HG03064 (cell line): ENCODE measurements around the gene TAGLN3.
A peak's percentile ranks its signal among the peaks of the same experiment; 100 is the strongest.

Experiments
- ATAC-seq: cut with Tn5 transposase; IDR thresholded peaks from one replicate; pipeline ENCODE4 v1.9.1; 2021; ENCODE audit warnings: low read depth; ENCODE audit not compliant: unreplicated experiment

Gene TAGLN3

DNA sequence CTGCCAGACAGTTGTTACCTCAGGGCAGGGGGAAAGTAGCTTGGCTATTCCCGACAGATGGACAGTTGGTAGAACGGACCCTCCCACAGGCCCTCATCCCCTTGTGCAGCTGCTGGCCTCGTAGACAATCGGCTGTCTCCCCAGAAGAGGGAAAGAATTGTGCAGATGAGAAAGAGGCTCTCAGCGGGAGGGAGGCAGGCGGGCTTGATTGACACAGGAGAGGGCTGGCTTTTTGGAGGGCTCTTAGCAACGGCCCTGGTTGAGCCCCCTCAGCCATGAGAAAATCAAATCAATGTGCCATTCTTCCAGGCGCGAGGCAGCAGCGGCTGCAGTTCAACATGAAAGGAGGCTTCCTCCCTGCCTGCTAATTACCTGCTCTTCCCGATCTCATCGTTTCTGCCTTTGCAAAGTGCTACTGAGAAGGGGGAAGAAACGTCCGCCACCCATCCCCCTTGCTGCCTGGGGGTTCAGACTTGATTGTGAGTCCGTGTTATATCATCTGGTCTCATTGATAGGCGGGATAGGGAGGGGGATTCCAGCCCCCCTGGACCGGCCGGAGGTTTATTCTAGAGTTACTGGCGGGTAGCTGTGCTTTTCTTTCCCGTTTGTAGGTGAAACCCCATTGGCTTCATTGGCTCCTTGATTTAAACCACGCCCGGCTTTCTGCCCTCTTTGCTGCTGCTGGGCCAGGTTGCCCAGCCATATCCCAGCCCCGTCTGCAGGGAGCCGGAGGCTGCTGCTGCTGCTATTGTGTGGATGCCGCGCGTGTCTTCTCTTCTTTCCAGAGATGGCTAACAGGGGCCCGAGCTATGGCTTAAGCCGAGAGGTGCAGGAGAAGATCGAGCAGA, at the start of gene TAGLN3:
Gene TAGLN3 (plus strand): TSS at position 287 of the 848 bp plus-strand sequence. CDS start 501 bp downstream, at position 788.
- no peak for ATAC-seq

DNA sequence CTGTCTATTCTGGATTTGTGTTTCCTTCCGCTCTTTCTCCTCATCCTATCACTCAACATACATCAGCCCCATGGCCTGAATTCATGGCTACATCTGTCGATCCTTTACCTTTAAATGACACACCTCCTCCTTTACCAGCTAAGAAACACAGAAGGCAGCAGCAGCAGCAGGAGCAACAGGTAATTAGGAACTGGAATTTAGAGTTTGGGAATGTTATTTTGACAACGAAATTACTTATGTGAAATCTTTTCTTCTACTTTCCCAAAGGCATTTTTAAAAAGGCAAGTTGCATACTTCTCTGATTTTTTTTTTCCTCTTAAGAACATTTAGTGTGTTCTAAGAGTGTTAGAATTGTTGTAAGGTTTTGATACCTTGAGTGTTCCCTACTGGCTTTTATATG, 49.0 kb upstream of the TAGLN3 start:
- no peak for ATAC-seq

GRCh38 chr3:111951032-111951431, 47.7 kb upstream of the TAGLN3 start:
- no peak for ATAC-seq

GRCh38 chr3:111952086-111952485, 46.6 kb upstream of the TAGLN3 start:
- no peak for ATAC-seq

- ATAC-seq: no peak
Observed at GRCh38 chr3:111952866-111953450, 45.8 kb upstream of the TAGLN3 start.

DNA sequence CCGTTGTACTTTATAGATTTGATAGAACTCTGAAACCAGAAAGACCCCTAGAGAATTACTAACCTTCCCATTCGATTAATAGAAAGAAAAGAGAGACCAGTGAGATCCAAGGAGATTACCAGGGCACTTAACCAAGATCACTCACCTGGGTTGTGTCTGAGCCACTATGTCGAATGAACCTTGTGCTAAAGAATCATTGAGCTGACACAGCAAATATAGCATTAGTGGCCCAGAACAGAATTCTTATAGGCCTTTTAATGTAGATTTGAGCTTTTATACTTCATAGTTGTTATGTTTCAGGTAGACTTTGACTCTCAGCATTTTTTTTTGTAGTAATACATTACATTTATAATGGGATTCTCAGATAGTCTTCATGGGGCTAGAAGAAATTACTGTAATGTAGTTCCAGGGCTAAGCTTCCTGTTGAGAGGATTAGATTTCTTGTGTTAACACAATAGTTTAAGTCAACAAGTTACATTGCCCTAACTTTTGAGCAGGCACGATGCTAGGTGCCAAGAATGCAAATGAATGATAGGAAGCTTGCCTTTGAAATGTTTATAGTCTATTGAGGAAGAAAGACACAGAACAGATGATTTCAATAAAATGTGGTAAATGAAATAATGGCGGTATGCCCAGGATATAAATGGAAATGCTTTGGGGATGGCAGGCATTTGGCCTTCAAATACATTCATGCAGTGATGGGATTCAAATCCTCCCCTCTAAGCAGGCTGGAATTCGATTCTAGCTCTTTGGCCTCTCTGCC, 44.3 kb upstream of the TAGLN3 start:
- no peak for ATAC-seq

GRCh38 chr3:111955876-111956275, 42.8 kb upstream of the TAGLN3 start:
- ATAC-seq: no peak

DNA sequence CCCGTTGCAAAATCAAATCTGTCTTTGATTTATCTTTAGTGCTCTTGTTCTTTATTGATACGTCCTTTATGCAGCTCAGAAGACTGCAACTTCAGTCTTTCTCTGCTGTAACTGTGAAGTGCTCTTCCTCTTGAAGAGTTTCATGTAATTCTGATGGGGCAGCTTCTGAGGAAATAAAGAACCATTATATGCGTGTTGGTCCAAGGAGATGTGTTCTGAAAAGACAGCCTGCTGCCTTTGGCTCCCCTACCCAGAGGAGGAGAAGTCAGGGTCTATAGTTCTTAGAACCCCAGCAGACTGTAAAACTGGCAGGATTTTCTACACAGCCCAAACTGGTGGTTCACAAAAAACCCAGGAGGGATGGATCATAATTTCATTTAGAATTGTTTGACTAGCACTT, 42.3 kb upstream of the TAGLN3 start:
- ATAC-seq: no peak

DNA sequence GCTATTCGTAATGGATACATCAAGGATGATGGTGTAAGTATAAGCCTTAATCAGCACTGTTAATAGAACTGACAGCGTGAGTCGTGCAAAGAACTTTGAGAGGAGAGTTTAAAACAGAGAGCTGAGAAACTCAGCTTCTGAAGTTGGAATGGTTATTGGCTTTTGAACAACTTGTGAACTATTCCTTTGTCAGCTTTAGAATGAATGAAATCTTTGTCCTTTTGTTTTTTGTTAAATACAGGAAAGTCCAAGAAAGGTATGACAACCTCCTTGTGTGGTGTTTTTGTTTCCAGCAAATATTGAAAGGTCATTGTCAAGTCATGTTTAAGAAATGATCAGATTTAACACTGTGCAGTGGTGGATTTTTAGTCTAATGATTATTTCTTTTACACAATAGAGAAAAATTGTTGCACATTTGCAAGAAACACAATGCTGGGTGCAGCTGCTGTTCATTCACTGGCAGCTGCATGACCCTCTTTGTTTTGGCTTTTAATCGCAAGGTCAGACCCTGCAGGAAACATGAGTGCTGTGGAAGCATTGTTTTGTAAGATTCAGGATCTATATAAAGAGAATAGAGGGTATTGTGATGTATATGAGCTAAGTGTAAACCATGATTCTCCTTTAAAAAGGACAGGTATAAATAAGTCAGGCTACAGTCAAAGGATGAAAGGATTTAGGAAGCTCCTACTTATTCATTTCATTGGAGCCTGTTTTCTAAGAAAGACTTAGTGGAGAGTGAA, 41.6 kb upstream of the TAGLN3 start:
- no peak for ATAC-seq

DNA sequence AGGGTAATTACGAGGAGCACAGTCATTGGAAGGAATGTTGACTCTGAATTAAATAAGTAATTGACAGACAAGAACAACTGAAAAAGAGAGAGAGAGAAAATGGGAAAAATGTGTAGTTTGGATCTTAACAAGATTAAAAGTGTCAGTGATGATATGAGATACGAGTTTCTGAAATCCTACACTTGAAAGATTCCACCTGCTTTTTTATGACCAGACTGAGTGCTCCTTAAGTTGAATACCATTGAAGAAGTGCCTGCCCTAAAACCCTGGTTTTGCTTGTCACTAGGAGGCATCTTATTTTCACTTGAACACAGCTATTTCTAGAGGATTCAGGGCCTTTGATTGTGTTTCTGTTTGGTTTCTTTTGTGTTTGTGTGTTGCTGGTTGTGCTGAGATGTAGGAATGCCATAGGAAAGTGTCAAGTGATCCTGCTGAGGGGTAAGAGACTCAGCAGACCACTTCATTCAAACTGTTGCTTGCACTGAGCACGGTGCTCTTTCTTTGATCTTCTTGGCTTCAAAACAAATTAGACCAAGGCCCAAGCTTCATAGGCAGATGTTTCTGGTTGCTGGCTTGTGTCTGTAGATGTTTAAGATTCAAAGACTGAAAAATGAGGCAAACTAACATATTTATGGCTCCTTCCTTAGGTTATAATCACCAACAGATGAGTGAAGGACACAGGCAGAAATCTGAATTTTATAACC, 37.1 kb upstream of the TAGLN3 start:
- ATAC-seq: no peak

- ATAC-seq: no peak
Observed at GRCh38 chr3:111963424-111963823, 35.3 kb upstream of the TAGLN3 start.

DNA sequence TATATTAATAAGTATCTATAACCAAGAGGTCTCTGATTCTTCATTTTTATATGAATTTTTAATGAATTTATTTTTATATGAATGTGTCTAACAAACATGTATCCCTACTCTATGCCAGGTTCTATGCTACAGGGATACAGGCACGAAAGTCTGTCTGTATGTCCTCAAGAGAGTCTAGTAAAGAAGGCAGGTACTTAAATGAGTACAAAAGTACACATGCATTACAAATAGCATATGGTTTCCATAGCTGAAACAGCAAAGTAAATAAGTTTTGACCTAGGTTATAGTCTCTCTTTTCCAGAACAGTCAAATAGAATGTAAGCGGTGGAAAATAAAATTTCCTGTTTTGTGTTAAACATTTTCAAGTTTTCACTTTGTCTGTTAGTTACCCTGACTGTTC, 33.2 kb upstream of the TAGLN3 start:
- no peak for ATAC-seq

GRCh38 chr3:111967068-111967467, 31.7 kb upstream of the TAGLN3 start:
- ATAC-seq: no peak

DNA sequence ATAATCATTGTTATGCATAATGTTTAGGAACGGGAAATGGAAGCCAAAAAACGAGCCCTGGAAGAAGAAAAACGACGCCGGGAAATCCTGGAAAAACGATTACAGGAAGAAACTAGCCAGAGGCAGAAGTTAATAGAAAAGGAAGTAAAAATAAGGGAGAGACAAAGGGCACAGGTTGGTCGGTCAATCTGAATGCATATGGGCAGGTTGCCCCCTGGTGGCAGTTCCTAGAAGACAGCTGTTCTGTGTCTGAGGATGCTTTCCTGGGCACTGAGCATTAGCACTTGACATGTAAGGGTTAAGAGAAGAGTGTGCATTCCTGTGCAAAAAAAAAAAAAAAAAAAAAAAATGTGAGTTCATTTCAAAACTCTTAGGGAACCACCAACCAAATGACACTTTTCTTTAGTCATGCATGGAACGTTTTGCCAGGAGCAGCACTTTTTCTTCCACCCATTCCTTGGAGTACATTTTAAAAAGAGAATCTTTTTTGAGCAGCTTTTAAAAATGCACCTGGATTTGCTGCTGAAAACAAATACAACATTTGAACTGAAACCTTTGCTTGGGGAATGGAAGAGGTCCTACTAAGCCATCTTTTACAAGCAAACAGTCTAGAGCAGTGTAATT, 31.0 kb upstream of the TAGLN3 start:
- ATAC-seq: peak; percentile 92

GRCh38 chr3:111968319-111969054, 30.2 kb upstream of the TAGLN3 start:
- no peak for ATAC-seq

GRCh38 chr3:111970376-111970775, 28.3 kb upstream of the TAGLN3 start:
- no peak for ATAC-seq

- no peak for ATAC-seq
Observed at GRCh38 chr3:111971533-111972130, 27.1 kb upstream of the TAGLN3 start.

- no peak for ATAC-seq
Observed at GRCh38 chr3:111972891-111973290, 25.8 kb upstream of the TAGLN3 start.

DNA sequence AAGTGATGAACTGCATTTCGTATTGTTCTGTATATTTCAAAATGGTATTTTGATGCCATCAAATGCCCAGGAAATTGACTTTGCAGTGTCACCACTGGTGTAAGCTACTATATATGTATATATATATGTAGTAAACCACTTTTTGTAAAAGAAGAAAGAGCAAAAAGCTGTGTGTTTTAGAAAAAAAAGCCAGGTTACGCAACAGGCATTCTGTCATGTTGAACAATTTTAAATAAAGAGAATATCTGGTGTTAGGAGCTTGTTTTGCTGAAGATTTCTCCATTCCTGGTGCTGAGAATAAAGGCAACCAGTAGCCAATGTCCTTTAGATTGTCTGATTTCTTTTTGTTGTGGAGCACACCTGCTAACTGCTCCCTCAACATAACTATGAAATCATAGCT, 23.6 kb upstream of the TAGLN3 start:
- ATAC-seq: no peak
